A673 (cell line): Measurements from ENCODE around the gene PGF.

Experiments
- EZH2 ChIP-seq: fragments of 200-600 bp; sonication (generic); IDR thresholded peaks from 2 replicates; pipeline ENCODE4 v1.6.1; 2017; ENCODE audit warnings: borderline replicate concordance, low read depth, mild to moderate bottlenecking, mixed read lengths, antibody characterized with exemption, low read length; ENCODE audit not compliant: poor library complexity, severe bottlenecking
- TF ChIP-seq, protein P1 (sequence below): fragments of 300-800, 200-600 bp; sonication (generic); conservative IDR thresholded peaks from 2 replicates; pipeline ENCODE4 v1.5.1; 2017; ENCODE audit warnings: low read depth, mild to moderate bottlenecking, antibody characterized with exemption, low read length, moderate library complexity, mixed read lengths

DNA sequence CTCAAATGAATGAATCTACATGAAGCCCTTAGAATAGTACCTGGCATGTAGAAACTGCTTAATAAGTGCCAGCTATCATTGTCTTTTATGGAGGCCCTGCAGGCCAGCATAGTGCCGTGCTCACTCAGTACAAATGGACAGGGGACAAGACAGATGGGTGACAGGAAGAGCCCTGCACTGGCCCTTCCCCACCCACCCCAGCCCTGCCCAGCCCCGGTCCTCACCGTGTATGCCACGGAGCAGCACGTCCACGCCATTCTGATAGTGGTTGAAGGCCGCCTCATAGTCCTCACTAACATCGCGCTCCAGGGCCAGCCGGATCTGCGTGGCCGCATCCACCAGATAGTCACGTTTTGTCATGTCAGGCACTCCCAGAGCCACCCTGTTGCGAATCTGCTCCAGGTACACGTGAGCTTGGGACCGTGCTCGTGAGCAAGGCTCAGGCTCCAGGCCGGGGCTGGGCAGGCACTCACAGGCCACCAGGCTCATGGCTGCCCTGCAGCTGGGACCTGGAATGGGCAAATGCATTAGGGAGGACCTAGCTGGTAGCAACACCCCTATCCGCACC, 34.3 kb downstream of the PGF start:
- TF ChIP-seq, protein P1, sequence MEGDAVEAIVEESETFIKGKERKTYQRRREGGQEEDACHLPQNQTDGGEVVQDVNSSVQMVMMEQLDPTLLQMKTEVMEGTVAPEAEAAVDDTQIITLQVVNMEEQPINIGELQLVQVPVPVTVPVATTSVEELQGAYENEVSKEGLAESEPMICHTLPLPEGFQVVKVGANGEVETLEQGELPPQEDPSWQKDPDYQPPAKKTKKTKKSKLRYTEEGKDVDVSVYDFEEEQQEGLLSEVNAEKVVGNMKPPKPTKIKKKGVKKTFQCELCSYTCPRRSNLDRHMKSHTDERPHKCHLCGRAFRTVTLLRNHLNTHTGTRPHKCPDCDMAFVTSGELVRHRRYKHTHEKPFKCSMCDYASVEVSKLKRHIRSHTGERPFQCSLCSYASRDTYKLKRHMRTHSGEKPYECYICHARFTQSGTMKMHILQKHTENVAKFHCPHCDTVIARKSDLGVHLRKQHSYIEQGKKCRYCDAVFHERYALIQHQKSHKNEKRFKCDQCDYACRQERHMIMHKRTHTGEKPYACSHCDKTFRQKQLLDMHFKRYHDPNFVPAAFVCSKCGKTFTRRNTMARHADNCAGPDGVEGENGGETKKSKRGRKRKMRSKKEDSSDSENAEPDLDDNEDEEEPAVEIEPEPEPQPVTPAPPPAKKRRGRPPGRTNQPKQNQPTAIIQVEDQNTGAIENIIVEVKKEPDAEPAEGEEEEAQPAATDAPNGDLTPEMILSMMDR: no peak
- TF ChIP-seq EZH2: no peak
